Fibroblast of lung (primary cell): ENCODE data around the gene ITPKC.

Source experiments
- EZH2 ChIP-seq: IDR thresholded peaks from 2 replicates; pipeline ENCODE4 v1.5.1; 2012; ENCODE audit warnings: low read length, control low read depth, mild to moderate bottlenecking; ENCODE audit errors: missing control alignments
- TF ChIP-seq, protein P1 (sequence below), 2 donors: IDR thresholded peaks in 1 of 2; conservative IDR thresholded peaks in 1 of 2; 1 replicate in 1 of 2; 2 replicates in 1 of 2; pipeline ENCODE4 v1.5.1; 2011 to 2012; ENCODE audit warnings: low read length in 2 of 2, control low read depth in 1 of 2, inconsistent platforms in 1 of 2, low read depth in 1 of 2, mild to moderate bottlenecking in 1 of 2

DNA sequence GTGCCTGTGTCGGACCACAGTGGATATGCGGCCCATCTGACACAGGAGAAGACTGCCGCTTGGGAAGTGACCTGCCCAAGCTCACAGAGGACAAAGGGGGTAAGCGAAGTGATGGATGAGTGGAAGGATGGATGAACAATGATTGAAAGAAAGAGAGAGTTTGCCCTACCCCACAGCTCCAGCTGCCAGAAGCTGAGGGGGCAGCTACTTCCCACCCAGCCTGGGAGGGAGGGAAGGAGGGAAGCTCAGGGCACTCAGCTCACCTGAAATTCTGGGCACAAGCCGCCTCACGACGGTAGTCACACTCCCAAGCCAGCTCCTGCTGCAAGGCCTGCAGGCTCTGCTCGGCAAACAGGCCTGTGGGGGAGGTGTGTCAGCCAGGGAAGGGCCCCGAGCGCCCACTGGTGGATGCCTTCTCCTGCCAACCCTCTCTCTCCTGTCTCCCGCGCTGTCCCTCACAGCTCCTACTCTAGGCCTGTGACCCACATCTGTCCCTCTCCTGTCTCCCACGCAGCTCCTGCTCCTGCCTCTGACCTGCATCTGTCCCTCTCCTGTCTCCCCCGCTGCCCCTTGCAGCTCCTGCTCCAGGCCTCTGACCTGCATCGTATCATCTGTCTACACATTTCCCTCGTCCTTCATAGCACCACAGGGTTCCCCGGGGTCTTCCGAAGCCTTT, 14.4 kb upstream of the ITPKC start:
- TF ChIP-seq, protein P1, sequence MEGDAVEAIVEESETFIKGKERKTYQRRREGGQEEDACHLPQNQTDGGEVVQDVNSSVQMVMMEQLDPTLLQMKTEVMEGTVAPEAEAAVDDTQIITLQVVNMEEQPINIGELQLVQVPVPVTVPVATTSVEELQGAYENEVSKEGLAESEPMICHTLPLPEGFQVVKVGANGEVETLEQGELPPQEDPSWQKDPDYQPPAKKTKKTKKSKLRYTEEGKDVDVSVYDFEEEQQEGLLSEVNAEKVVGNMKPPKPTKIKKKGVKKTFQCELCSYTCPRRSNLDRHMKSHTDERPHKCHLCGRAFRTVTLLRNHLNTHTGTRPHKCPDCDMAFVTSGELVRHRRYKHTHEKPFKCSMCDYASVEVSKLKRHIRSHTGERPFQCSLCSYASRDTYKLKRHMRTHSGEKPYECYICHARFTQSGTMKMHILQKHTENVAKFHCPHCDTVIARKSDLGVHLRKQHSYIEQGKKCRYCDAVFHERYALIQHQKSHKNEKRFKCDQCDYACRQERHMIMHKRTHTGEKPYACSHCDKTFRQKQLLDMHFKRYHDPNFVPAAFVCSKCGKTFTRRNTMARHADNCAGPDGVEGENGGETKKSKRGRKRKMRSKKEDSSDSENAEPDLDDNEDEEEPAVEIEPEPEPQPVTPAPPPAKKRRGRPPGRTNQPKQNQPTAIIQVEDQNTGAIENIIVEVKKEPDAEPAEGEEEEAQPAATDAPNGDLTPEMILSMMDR (conservative IDR thresholded peaks at IDR 0.05 in 1 of 2, IDR thresholded peaks at IDR 0.05 in 1 of 2; ENCODE audit: low read depth in 1 of 2, low read length in 2 of 2) = peak; percentile 9 to 56
- TF ChIP-seq EZH2 = no peak
